Ectodermal cell (in vitro differentiated cells): ENCODE data around the gene TRIM67.

Experiments used
- H3K27ac ChIP-seq: 2 replicates; pipeline ENCODE4 v1.7.0; 2013; ENCODE audit warnings: mild to moderate bottlenecking, low read depth, low read length; ENCODE audit not compliant: insufficient read depth, poor library complexity, severe bottlenecking
- H3K27me3 ChIP-seq: 2 replicates; pipeline ENCODE4 v1.7.0; 2013; ENCODE audit warnings: mild to moderate bottlenecking, low read length; ENCODE audit not compliant: insufficient read depth, control insufficient read depth, poor library complexity, severe bottlenecking
- H3K36me3 ChIP-seq: one replicate; pipeline ENCODE4 v1.7.0; 2013; ENCODE audit warnings: low read length; ENCODE audit not compliant: control insufficient read depth, insufficient read depth
- H3K4me1 ChIP-seq: one replicate; pipeline ENCODE4 v1.7.0; 2013; ENCODE audit warnings: low read length; ENCODE audit not compliant: control insufficient read depth, insufficient read depth
- H3K4me3 ChIP-seq: 2 replicates; pipeline ENCODE4 v1.7.0; 2013; ENCODE audit warnings: low read depth, low read length, control low read depth; ENCODE audit not compliant: insufficient read depth
- H3K9me3 ChIP-seq: 2 replicates; pipeline ENCODE4 v1.7.0; 2013; ENCODE audit warnings: mild to moderate bottlenecking, low read length, moderate library complexity; ENCODE audit not compliant: control insufficient read depth
- WGBS, 2 experiments: methylation state at CpG; one replicate each; pipeline ENCODE4 v1.1.7; 2013; ENCODE audit warnings: missing lambda C conversion rate in 2 of 2; 5-methylcytosine and 5-hydroxymethylcytosine counted together

Gene TRIM67

GRCh38 chr1:231241750-231242149 lies 79.9 kb downstream of the TRIM67 start:
- Histone ChIP-seq H3K36me3 (peaks cover 4% of the 10 kb centered on the region), H3K9me3 (no peaks in the 10 kb centered on the region), H3K4me3 (peak overlapping the region; percentile 82), H3K4me1 (peaks cover 8% of the 10 kb centered on the region), H3K27ac (no peak overlapping the region), H3K27me3 (no peaks in the 10 kb centered on the region)
- 0 to 1% methylated on average over 10 of the region's 10 CpGs for WGBS, 2 experiments

- no peak overlapping the region for H3K4me3 ChIP-seq
- peaks cover 8% of the 10 kb centered on the region for H3K4me1 ChIP-seq
- H3K9me3 ChIP-seq: no peaks in the 10 kb centered on the region
- no peaks in the 10 kb centered on the region for H3K27me3 ChIP-seq
- H3K27ac ChIP-seq: no peak overlapping the region
- H3K36me3 ChIP-seq: peaks cover 4% of the 10 kb centered on the region
- 79 to 83% methylated on average over 4 to 5 of the region's 5 CpGs for WGBS, 2 experiments
These were observed 80.8 kb downstream of the TRIM67 start for GRCh38 chr1:231242516-231243198.

- Histone ChIP-seq H3K27ac (no peak overlapping the region), H3K9me3 (no peaks in the 10 kb centered on the region), H3K27me3 (no peaks in the 10 kb centered on the region), H3K4me1 (no peaks in the 10 kb centered on the region), H3K4me3 (no peak overlapping the region), H3K36me3 (peaks cover 2% of the 10 kb centered on the region)
- WGBS, 2 experiments: 100% methylated on average over 1 of the region's 1 CpG; no CpG with 5 or more reads in 1 of the 2 experiments
These were observed 86.9 kb downstream of the TRIM67 start for GRCh38 chr1:231248778-231249177.

GRCh38 chr1:231252336-231252735 lies 90.5 kb downstream of the TRIM67 start:
- H3K36me3 ChIP-seq: peaks cover 8% of the 10 kb centered on the region
- H3K9me3 ChIP-seq: no peaks in the 10 kb centered on the region
- H3K27me3 ChIP-seq: no peaks in the 10 kb centered on the region
- H3K4me1 ChIP-seq: no peaks in the 10 kb centered on the region
- H3K27ac ChIP-seq: no peak overlapping the region
- 91 to 96% methylated on average over 3 of the region's 3 CpGs for WGBS, 2 experiments
- no peak overlapping the region for H3K4me3 ChIP-seq

GRCh38 chr1:231260351-231260750 lies 98.5 kb downstream of the TRIM67 start:
- no peaks in the 10 kb centered on the region for H3K27me3 ChIP-seq
- H3K36me3 ChIP-seq: peaks cover 11% of the 10 kb centered on the region
- no peaks in the 10 kb centered on the region for H3K4me1 ChIP-seq
- no peaks in the 10 kb centered on the region for H3K9me3 ChIP-seq
- no peak overlapping the region for H3K4me3 ChIP-seq
- H3K27ac ChIP-seq: no peak overlapping the region
- 93 to 96% methylated on average over 3 to 4 of the region's 4 CpGs for WGBS, 2 experiments

GRCh38 chr1:231264642-231265041 lies 102.8 kb downstream of the TRIM67 start:
- H3K9me3 ChIP-seq: no peaks in the 10 kb centered on the region
- H3K4me3 ChIP-seq: no peak overlapping the region
- H3K36me3 ChIP-seq: peaks cover 32% of the 10 kb centered on the region
- whole genome bisulfite sequencing, 2 experiments: 98 to 100% methylated on average over 1 of the region's 1 CpG
- no peaks in the 10 kb centered on the region for H3K27me3 ChIP-seq
- no peaks in the 10 kb centered on the region for H3K4me1 ChIP-seq
- no peak overlapping the region for H3K27ac ChIP-seq

GRCh38 chr1:231265379-231265778 lies 103.5 kb downstream of the TRIM67 start:
- Histone ChIP-seq H3K4me1 (no peaks in the 10 kb centered on the region), H3K27ac (no peak overlapping the region), H3K27me3 (no peaks in the 10 kb centered on the region), H3K36me3 (peaks cover 36% of the 10 kb centered on the region), H3K9me3 (no peaks in the 10 kb centered on the region), H3K4me3 (no peak overlapping the region)
- WGBS, 2 experiments: 96 to 100% methylated on average over 2 to 3 of the region's 3 CpGs

GRCh38 chr1:231266811-231267322 lies 105.0 kb downstream of the TRIM67 start:
- WGBS, 2 experiments: 0% methylated on average over 1 of the region's 1 CpG
- Histone ChIP-seq H3K9me3 (no peaks in the 10 kb centered on the region), H3K27me3 (no peaks in the 10 kb centered on the region), H3K27ac (no peak overlapping the region), H3K4me3 (no peak overlapping the region), H3K4me1 (no peaks in the 10 kb centered on the region), H3K36me3 (peaks cover 48% of the 10 kb centered on the region)
